GM12801 (cell line): ENCODE measurements around the gene IGLON5.

ENCODE experiments used
- TF ChIP-seq, protein P1 (sequence below): IDR thresholded peaks from one replicate; pipeline ENCODE4 v1.5.1; 2011; ENCODE audit warnings: control low read depth; ENCODE audit not compliant: insufficient read length; ENCODE audit errors: extremely low read depth

Gene IGLON5

GRCh38 chr19:51296336-51297093, 14.9 kb upstream of the IGLON5 start:
- TF ChIP-seq, protein P1, sequence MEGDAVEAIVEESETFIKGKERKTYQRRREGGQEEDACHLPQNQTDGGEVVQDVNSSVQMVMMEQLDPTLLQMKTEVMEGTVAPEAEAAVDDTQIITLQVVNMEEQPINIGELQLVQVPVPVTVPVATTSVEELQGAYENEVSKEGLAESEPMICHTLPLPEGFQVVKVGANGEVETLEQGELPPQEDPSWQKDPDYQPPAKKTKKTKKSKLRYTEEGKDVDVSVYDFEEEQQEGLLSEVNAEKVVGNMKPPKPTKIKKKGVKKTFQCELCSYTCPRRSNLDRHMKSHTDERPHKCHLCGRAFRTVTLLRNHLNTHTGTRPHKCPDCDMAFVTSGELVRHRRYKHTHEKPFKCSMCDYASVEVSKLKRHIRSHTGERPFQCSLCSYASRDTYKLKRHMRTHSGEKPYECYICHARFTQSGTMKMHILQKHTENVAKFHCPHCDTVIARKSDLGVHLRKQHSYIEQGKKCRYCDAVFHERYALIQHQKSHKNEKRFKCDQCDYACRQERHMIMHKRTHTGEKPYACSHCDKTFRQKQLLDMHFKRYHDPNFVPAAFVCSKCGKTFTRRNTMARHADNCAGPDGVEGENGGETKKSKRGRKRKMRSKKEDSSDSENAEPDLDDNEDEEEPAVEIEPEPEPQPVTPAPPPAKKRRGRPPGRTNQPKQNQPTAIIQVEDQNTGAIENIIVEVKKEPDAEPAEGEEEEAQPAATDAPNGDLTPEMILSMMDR, result no peak

DNA sequence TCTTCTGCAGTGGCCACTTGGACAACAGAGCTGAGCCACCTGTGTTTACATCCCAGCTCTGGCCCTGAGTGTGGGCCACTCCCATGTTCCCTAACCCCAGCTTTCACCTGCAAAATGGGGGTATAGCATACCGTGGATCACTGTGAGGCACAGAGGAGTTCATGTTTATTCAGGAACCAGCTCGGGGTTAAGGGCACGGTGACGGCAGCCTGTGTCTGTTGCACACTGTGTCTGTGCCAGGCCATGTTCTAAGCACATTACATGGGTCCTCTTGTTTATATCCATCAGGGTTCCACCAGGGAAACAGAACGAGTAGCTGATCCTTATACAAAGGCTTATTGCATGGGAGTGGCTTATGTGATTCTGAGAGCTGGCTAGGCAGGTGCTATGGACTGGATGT, 14.0 kb upstream of the IGLON5 start:
- TF ChIP-seq, protein P1, result no peak

GRCh38 chr19:51301266-51301665, 10.2 kb upstream of the IGLON5 start:
- TF ChIP-seq, protein P1, result no peak

GRCh38 chr19:51305479-51305878, 6.0 kb upstream of the IGLON5 start:
- TF ChIP-seq, protein P1, result no peak

GRCh38 chr19:51316688-51317087, 5.2 kb downstream of the IGLON5 start:
- TF ChIP-seq, protein P1, result no peak

- TF ChIP-seq, protein P1, result no peak
Measured at GRCh38 chr19:51317376-51317775, 5.9 kb downstream of the IGLON5 start.

DNA sequence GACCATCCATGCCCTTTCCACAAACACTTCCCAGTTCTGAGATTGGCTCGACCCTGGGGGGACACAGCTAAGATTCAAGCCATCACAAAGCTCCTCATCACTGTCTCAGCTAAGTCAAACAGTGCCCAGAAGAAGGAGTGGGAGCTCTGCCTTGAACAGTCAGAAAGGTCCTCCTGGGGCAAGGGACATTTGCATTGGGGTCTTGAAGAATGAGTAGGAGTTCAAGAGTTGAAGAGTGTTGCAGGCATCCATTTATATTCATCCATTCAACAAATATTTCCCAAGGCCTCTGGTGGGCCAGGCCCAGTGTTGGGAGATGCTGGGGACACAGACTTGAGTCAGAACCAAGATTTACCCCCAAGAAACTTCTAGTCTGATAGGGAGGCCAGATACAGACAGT, 6.5 kb downstream of the IGLON5 start:
- TF ChIP-seq, protein P1, result no peak
